Heart left ventricle (tissue), 13 donors: Measurements from ENCODE around the gene LYRM4.

Experiments
- CTCF ChIP-seq, 12 donors: fragments of 200-600 bp; sonication (generic) in 4 of 12; IDR thresholded peaks; one replicate each; pipeline versions ENCODE4 v1.5.0 to v1.8.0; 2018 to 2022; ENCODE audit warnings: antibody characterized with exemption in 12 of 12, mild to moderate bottlenecking in 5 of 12
- POLR2A ChIP-seq, 2 donors: fragments of 450-650 bp; IDR thresholded peaks; one replicate each; pipeline ENCODE4 v1.6.1; 2017; ENCODE audit warnings: antibody characterized with exemption in 2 of 2, mild to moderate bottlenecking in 2 of 2, moderate library complexity in 2 of 2
- donor health status: ischemic (EF 13 %, LVEDD 7.1; RV severe dilation, severe dysfunction).
- donor health status: DM: no; HTN: yes; CAD: no.
- donor health status: DM: no; HTN: no; CAD: no.
- donor health status: ischemic (EF 25% LVEDD 6.9; RV normal size, moderate dysfunction).
- donor health status: ischemic (EF 25% LVEDD 5.7; RV mildly dilated, moderate dysfunction).
- donor health status: ischemic (EF 35%, LVEDD 5.7; RV mildly dilated, moderate dysfunction).
- donor health status: nonischemic (EF 11% LVEDD 7.7; RV severe dilation, severe dysfunction).
- donor health status: DM: yes; HTN: yes; CAD: no.
- donor health status: PGD.
- donor health status: ischemic (EF 29% LVEDD 5.4; RV normal size, mild dysfunction).
- donor health status: nonischemic (EF 23%, LVEDD 6.1; RV moderate dilation, normal function).

DNA sequence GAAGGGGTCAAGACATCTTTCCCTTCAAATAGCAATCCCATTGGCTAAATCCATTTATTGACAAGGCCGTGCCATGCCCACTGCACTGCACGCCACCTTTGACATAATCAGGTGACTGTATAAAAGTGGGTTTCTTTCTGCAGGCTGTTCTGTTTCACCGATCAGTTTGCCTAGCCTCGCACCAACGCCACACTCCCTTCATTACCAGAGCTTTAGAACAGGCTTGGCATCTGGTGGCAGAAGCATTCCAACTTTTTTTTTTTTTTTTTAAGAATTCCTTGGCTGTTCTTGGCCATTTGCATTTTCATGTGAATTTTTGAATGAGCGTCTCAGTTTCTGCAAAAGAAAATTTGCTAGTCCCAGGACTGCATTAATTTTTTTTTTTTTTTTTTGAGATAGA lies 97.5 kb downstream of the LYRM4 start:
- TF ChIP-seq POLR2A (IDR thresholded peaks at IDR 0.05): no peak
- no peak for TF ChIP-seq CTCF (IDR thresholded peaks at IDR 0.05)
